HG02588 (cell line): ENCODE measurements around the gene ABCC8.
"Not testable (repeated sequence)": the region's sequence is repeated elsewhere in the genome, so short reads cannot be mapped to it uniquely, and the experiment has no call there.

Source experiments
- ATAC-seq: cut with Tn5 transposase; IDR thresholded peaks from one replicate; pipeline ENCODE4 v1.9.1; 2021; ENCODE audit warnings: mild to moderate bottlenecking, moderate library complexity; ENCODE audit not compliant: unreplicated experiment

ABCC8 gene

GRCh38 chr11:17434108-17434507, 42.5 kb downstream of the ABCC8 start:
- ATAC-seq = no peak

- no peak for ATAC-seq
Measured at GRCh38 chr11:17432002-17432401, 44.6 kb downstream of the ABCC8 start.

DNA sequence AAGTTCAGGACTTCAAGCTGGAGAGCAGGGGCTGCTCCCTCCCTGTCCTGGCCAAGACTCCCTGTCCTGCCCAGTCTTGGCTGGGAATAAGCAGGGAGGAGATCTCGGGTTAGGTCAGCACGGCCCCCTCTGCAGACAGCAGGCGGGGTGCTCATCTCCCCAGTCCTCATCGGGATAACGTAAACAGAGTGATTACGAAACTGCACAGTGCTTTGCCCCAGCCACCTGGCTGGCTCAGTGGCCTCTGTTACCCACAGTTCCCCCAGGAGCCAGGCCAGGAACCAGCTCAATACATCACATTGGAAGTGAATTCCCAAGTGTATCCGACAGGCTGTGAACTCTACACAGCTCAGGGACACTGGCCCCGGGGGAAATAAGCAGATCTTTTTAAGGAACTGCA, 45.5 kb downstream of the ABCC8 start:
- no peak for ATAC-seq

DNA sequence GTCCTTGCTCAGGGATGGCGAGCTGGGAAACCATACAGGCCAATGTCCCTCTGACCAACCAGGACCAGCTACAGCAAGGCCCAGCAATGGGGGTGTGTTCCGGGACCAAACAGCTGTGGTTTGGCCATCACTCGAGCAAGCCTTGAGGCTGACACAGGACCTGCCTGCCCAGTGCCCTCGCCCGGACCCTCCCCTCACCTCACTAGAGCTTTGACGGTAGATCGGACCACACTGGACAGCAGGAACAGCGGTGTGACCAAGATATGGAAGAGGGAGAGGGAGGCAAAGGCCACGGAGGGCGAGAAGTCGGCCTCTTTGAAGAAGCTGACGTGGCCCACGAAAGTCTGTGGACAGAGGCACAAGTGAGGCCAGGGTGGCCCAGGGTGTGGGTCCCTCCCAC, 46.0 kb downstream of the ABCC8 start:
- ATAC-seq = no peak

DNA sequence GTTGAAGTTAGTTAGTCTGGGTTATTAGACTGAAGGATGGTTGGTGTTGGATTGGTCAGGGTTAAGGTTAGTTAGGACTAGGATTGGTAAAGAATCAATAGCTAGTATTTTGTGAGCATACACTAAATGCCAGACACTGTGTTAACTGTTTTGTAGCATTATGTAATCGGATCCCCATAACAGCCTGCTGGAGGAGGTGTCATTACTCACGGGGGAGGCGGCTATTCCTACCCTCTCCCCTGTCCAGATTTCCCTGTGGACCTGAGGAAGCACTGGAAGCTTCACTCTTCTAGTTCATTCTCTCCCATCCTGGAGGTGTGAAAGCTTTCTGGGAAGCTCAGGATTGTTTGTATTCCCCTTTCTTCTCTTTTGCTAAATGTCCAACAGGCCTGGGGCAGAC, 47.7 kb downstream of the ABCC8 start:
- ATAC-seq = no peak

DNA sequence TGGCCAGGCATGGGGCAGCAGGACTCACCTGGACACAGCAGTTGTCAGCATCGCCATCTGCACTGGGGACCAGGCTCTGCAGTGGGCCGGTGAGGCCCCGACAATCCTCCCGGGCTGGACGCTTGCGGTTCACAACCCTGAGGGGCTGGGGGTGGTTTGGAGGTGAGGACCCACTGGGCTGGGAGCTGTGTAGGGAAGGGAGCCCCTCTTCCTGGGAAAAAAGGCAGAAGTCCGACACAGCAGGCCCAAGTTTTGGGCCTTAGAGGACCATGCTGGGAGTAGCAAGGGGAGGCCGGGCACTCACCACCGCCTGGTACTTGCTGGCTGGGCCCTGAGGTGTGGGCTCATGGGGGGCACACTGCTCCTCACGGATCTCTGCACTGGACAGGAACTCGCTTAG, 48.4 kb downstream of the ABCC8 start:
- no peak for ATAC-seq

- not testable (repeated sequence) for ATAC-seq
Measured at GRCh38 chr11:17426233-17426632, 50.4 kb downstream of the ABCC8 start.

DNA sequence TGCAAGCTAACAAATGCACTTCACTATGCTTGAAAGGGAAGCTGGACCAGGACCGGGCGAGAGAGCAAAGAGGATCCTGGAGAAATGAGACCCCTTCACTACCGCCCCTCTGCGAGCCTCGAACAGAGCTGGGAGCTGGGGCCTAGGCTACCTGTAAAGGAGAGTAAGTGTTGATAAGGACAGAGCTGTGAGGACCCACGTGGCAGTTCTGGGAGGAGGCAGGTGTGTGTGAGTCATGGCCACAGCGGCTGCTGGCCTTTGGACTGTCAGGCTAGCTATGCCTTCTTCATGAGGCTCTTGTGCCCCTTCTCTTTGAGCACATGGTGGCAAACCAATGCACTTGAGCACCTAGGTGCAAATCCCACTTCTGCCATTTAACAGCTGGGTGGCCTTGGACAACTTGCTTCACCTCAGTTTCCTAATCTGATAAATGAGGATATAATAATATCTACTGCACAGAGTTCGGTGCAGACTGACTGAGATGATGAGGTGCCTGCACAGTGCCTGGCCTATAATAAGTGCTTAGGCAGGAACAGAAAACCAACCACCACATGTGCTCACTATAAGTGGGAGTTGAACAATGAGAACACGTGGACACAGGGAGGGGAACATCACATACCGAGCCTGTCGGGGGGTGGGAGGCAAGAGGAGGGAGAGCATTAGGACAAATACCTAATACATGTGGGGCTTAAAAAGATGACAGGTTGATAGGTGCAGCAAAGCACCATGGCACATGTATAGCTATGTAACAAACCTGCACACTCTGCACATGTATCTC, 52.9 kb downstream of the ABCC8 start:
- ATAC-seq = no peak

GRCh38 chr11:17421781-17422180, 54.9 kb downstream of the ABCC8 start:
- no peak for ATAC-seq

- no peak for ATAC-seq
Measured at GRCh38 chr11:17418444-17419081, 58.1 kb downstream of the ABCC8 start.

DNA sequence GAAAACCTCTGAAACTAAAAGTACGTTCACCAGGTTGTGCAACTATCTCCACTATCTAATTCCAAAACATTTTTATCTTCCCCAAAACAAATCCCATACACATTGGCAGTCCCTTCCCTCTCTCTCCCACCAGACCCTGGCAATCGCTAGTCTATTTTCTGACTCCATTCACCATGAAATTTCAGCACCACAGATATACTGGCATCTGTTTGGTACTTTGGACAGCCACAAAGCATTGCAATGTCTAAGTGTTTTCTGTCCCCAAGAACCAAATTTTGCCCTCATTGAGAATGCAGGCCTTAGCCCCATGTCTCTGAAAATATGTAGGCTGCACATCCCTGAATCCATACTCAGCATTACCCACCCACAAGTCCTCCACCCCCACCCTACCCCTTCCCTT, 60.2 kb downstream of the ABCC8 start:
- ATAC-seq = no peak

DNA sequence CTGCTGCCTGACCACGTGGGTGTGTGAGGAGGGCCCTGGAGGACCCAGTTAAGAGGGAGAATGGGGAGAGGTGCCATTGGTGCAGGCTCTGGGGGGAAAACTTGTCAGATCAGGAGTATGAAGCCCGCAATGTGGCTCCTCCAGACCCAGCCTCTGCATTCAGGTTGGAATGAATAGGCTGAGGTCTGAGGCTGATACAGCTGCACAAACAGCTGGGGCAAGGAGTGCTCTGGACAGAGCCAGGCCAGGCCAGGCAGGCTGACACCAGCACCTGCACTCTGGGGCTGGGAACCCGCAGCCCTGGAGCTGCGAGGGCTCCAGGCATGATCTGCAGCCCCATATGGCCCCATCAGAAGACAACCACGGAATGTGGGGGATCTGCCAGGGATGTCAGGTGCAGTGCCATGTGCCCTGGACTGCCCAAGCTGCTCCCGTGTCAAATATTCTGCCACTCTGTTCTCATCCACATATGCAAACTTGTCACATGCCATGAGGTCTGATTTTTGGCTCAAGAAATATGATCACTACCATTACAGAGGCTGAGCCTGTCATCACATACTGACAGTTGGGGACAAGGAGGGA, 61.0 kb downstream of the ABCC8 start:
- no peak for ATAC-seq

- ATAC-seq = no peak
Measured at GRCh38 chr11:17414992-17415391, 61.7 kb downstream of the ABCC8 start.

GRCh38 chr11:17414317-17414737, 62.3 kb downstream of the ABCC8 start:
- no peak for ATAC-seq

- ATAC-seq = no peak
Measured at GRCh38 chr11:17413414-17414316, 63.0 kb downstream of the ABCC8 start.

GRCh38 chr11:17412488-17413180, 64.0 kb downstream of the ABCC8 start:
- ATAC-seq = no peak

DNA sequence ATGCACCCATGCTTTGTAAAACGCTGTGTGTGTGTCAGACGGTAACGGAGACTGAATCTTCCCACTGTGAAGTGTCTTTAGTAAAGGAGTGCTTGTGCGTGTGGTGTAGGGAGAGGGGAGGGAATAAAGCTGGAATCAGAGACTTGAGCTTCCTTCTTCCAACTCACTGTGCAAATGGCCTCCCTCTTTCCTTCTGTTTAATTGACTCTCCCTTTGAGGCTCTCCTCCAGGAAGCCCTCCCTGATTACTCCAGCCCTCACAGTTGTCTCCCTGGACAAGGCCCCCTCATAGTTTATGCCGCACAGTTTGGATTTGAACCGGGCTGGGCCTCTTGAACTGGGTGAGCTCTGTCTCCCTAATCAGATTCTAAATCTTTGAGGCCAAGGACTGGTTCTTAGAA, 65.2 kb downstream of the ABCC8 start:
- no peak for ATAC-seq

GRCh38 chr11:17410606-17411379, 65.9 kb downstream of the ABCC8 start:
- no peak for ATAC-seq

- no peak for ATAC-seq
Measured at GRCh38 chr11:17408641-17409040, 68.0 kb downstream of the ABCC8 start.

GRCh38 chr11:17408026-17408425, 68.6 kb downstream of the ABCC8 start:
- no peak for ATAC-seq
